ENCODE data around the gene NUP54.

DNA sequence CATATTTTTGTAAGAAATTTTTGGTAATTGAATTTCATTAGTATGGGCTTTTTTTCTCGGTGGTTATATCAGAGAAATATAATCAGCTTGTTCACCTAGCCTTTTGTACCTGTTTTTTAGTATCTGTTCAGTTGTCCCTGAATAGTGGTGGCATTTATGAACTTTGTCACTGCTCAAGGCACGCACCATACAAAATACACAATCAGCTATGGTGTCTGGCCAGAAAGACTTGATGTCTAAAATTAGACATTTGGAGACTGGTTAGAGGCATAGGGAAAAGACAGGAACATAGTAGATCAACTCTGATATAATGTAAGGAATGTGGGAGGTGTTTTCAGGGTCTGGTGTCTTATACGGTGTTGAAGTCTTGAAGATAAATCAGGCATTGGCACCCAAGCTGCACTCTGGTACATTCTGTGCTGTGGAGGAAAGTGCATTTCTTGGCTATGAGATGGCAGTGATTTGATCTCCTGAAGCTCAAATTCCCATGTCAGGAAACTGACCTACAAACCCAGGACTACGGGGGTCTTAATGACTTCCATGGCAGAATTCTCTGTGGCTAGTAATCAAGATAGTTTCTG, 70.1 kb downstream of the NUP54 start:
- TF ChIP-seq, protein P1, sequence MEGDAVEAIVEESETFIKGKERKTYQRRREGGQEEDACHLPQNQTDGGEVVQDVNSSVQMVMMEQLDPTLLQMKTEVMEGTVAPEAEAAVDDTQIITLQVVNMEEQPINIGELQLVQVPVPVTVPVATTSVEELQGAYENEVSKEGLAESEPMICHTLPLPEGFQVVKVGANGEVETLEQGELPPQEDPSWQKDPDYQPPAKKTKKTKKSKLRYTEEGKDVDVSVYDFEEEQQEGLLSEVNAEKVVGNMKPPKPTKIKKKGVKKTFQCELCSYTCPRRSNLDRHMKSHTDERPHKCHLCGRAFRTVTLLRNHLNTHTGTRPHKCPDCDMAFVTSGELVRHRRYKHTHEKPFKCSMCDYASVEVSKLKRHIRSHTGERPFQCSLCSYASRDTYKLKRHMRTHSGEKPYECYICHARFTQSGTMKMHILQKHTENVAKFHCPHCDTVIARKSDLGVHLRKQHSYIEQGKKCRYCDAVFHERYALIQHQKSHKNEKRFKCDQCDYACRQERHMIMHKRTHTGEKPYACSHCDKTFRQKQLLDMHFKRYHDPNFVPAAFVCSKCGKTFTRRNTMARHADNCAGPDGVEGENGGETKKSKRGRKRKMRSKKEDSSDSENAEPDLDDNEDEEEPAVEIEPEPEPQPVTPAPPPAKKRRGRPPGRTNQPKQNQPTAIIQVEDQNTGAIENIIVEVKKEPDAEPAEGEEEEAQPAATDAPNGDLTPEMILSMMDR (IDR thresholded peaks at IDR 0.05) = no peak
- no peak for TF ChIP-seq POLR2A (IDR thresholded peaks at IDR 0.05)
